ENCODE results near the gene GBE1. TPM values are rescaled to one million over a fixed set of nuclear protein-coding genes. Genes with fewer than 3 reads are reported as not detected.

The GBE1 gene
- total and polyA plus RNA-seq, 8 donors: 3.7 to 14.1 (median 9.0) TPM

DNA sequence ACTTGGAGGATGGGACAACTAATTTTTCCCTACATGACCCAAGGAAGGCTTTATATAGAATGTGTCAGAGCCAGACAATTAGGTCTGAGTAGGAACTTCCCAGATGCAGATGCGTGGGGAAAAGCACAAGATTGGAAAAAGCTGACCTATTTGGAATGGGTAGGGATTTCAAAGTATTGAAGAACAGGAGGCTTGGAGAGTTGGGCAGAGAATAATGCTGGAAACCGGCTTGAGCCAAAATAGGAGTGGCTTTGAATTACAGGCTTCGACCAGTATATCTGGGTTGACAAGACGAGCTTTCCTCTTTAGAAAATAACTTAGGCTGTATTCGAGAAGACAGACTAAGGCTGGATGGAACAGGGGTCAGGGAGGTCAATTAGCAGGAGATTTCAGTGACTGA is 181.1 kb downstream of the GBE1 start:
- no peak overlapping the region for H3K4me3 ChIP-seq
- ATAC-seq (no peak), DNase-seq (no peak), FAIRE-seq (no peak)
- H3K36me3 ChIP-seq: no peaks in the 10 kb centered on the region
- no peaks in the 10 kb centered on the region for H3K27me3 ChIP-seq
- no peaks in the 10 kb centered on the region for H3K9me3 ChIP-seq
- no peak overlapping the region for H3K27ac ChIP-seq
- intact Hi-C loops (cut with DNase I): no loop called here
- TF ChIP-seq, protein P1, sequence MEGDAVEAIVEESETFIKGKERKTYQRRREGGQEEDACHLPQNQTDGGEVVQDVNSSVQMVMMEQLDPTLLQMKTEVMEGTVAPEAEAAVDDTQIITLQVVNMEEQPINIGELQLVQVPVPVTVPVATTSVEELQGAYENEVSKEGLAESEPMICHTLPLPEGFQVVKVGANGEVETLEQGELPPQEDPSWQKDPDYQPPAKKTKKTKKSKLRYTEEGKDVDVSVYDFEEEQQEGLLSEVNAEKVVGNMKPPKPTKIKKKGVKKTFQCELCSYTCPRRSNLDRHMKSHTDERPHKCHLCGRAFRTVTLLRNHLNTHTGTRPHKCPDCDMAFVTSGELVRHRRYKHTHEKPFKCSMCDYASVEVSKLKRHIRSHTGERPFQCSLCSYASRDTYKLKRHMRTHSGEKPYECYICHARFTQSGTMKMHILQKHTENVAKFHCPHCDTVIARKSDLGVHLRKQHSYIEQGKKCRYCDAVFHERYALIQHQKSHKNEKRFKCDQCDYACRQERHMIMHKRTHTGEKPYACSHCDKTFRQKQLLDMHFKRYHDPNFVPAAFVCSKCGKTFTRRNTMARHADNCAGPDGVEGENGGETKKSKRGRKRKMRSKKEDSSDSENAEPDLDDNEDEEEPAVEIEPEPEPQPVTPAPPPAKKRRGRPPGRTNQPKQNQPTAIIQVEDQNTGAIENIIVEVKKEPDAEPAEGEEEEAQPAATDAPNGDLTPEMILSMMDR (IDR thresholded peaks at IDR 0.05): no peak
- WGBS, 2 donors: 71 to 79% methylated on average over 5 of the region's 5 CpGs
- no peaks in the 10 kb centered on the region for H3K4me1 ChIP-seq

DNA sequence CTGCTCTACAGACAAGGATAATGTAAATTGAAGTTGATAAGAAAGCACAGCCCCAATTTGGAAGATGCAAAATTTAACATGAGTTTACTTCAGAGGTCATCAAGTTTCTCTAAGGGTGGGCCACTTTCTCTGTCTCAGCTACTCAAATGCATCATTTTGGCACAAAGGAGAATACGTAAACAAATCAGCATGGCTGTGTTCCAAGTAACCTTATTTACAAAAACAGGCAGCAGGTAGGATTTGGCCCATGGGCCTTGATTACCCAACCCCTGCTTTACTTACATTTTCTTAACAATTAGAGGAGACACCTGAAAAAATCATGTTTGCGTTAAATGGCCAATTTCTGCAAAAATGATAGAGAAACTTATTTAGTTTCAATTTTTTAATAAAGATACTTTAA is 181.7 kb downstream of the GBE1 start:
- H3K4me1 ChIP-seq: no peaks in the 10 kb centered on the region
- no peak overlapping the region for H3K27ac ChIP-seq
- H3K9me3 ChIP-seq: no peaks in the 10 kb centered on the region
- no peak for FAIRE-seq
- H3K4me3 ChIP-seq: no peak overlapping the region
- no peak for DNase-seq
- H3K36me3 ChIP-seq: no peaks in the 10 kb centered on the region
- intact Hi-C loops (cut with DNase I): no loop called here
- no peak for ATAC-seq
- TF ChIP-seq, protein P1 (IDR thresholded peaks at IDR 0.05): no peak
- WGBS, 2 donors: 81 to 83% methylated on average over 2 of the region's 2 CpGs
- H3K27me3 ChIP-seq: no peaks in the 10 kb centered on the region

DNA sequence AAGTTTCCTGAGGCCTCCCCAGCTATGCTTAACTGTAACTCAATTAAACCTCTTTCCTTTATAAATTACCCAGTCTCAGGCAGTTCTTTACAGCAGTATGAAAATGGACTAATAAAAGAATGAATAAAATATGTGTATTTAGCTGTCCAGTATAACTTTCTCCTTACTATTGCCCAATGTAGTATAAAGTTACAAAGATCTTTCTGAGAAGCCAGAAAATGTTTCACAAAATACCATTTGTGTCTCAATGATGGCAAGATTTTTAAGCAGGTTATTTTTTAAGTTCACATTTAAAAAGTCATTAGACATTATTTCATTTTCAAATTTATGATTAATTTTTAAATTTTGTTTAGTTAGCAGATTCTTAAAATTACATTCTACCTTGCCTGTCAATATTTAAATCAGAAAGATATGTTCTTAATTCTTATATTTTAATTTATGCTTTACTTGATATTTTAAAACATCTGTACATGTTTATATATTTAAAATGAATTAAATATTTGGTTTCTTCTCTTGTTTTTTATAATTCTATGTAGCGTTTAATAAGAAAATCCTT is 189.2 kb downstream of the GBE1 start:
- Histone ChIP-seq H3K4me3 (no peak overlapping the region), H3K9me3 (no peaks in the 10 kb centered on the region), H3K27ac (no peak overlapping the region), H3K4me1 (no peaks in the 10 kb centered on the region), H3K27me3 (no peaks in the 10 kb centered on the region), H3K36me3 (no peaks in the 10 kb centered on the region)
- intact Hi-C loops (cut with DNase I): no loop called here
- WGBS, 2 donors: 92 to 99% methylated on average over 1 of the region's 1 CpG
- ATAC-seq: no peak
- TF ChIP-seq, protein P1 (IDR thresholded peaks at IDR 0.05): no peak
- DNase-seq: no peak
- FAIRE-seq: peak; percentile 80

DNA sequence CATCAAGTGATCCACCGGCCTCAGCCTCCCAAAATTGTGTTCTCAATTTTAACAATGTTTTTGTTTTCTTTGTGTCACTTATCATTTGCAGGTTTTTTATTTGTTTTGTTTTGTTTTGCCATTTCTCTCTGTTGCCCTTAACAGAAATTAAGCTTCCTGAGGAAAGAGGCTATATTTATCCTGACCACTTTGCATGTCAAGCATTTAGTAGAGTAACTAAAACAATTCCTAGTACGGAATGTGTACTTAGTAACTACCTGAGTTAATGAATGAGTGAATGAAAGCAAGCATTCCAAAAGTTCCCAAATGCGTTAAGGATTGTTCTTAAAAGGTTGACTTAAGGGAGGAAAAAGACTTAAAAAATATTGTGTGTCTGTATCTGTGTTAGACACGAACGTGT is 193.1 kb downstream of the GBE1 start:
- intact Hi-C loops (cut with DNase I): no loop called here
- no peaks in the 10 kb centered on the region for H3K9me3 ChIP-seq
- TF ChIP-seq, protein P1 (IDR thresholded peaks at IDR 0.05): no peak

DNA sequence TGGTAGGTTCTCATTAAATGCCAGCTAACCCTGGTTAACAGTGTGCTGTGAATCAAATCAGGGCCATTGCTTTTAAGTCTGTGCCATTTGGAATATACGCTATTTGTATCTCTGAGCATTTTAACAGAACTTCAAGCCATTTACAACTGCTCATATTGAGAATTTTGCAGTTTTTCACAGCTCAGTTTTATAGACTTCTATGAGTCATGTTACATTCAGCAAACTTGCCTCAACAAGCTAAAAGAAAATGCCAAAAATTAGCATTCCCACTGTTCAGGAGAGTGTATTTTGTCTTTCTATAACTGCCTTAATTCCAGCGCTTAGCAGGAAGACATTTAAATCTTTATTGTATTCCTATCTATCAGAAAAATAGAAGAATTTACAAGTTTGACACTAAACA is 196.4 kb downstream of the GBE1 start:
- no peak for ATAC-seq
- FAIRE-seq: no peak
- 94 to 99% methylated on average over 2 of the region's 2 CpGs for WGBS, 2 donors
- Histone ChIP-seq H3K27ac (no peak overlapping the region), H3K27me3 (no peaks in the 10 kb centered on the region), H3K9me3 (no peaks in the 10 kb centered on the region), H3K4me1 (no peaks in the 10 kb centered on the region), H3K4me3 (no peak overlapping the region), H3K36me3 (peaks cover 0 to 10% (median 0%) of the 10 kb centered on the region in 3 donors)
- TF ChIP-seq, protein P1 (IDR thresholded peaks at IDR 0.05): no peak
- intact Hi-C loops (cut with DNase I): no loop called here
- DNase-seq: no peak

More for the DNA sequence above, 193.1 kb downstream of the GBE1 start:
- ATAC-seq (no peak), FAIRE-seq (no peak), DNase-seq (no peak)
- no peak overlapping the region for H3K4me3 ChIP-seq
- no peaks in the 10 kb centered on the region for H3K27me3 ChIP-seq
- H3K36me3 ChIP-seq: peaks cover 0 to 10% (median 0%) of the 10 kb centered on the region in 3 donors
- WGBS, 2 donors: 77 to 86% methylated on average over 5 of the region's 5 CpGs
- H3K4me1 ChIP-seq: no peaks in the 10 kb centered on the region
- H3K27ac ChIP-seq: no peak overlapping the region
